Right forelimb (tissue), 1 donor: ENCODE results near the gene PTPN14.

Source experiments
- DNase-seq: peaks from one replicate; pipeline ENCODE4 v3.0.0-alpha.2; 2018

Gene PTPN14

DNA sequence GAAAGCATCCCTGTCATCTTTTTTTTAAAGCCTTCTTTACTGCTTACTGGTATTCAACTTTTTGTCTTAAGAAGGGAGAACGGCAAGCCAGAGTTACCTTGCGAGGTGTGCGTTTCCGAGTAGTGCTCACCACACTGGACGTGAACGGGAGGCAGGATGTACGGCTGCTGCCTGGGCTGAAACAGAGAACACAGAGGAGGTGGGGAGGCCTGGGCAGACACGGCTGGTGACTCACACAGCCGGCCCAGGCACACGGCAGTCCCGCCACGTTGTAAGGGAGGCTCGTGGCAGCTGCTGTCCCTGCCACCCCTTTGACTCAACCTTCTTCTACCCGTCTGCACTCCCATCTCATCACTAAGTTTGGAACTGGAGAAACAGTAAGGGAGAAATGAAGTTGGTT is 164.7 kb downstream of the PTPN14 start:
- no peak for DNase-seq

DNA sequence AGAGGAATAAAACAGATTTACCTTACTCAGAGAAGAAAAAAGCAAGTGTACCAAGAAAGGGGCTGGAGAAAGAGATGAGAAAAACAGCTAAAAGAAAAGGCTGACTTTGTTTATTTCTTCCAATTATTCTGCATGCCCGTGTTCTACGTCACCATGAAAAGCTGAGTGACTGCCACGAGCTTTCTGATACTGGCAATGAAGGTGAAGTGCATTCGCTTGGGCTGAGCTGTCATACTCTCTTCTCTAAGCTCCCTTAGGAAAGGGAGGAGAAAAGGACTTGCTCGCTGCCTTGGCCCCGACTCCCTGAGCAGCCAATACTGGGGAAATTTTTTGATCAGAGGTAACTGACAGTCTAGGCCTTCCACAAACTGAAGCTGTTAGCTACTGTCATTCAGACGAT is 165.1 kb downstream of the PTPN14 start:
- no peak for DNase-seq

DNA sequence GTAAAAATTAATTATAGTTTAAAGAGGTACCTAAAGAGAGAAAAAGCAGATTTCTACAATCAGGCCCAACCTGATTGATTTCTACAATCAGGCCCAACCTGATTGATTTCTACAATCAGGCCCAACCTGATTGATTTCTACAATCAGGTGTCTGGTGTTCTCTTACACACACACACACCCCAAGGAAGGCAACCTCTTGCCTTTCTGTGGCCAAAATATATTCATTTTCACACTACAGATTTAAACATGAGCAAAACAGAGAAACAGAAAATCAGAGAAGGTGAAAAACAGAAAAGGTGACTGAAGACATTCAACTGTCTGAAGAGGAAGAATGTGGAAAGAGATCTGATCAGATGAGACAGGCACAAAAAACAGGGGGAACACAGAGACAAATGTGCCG is 166.0 kb downstream of the PTPN14 start:
- no peak for DNase-seq

DNA sequence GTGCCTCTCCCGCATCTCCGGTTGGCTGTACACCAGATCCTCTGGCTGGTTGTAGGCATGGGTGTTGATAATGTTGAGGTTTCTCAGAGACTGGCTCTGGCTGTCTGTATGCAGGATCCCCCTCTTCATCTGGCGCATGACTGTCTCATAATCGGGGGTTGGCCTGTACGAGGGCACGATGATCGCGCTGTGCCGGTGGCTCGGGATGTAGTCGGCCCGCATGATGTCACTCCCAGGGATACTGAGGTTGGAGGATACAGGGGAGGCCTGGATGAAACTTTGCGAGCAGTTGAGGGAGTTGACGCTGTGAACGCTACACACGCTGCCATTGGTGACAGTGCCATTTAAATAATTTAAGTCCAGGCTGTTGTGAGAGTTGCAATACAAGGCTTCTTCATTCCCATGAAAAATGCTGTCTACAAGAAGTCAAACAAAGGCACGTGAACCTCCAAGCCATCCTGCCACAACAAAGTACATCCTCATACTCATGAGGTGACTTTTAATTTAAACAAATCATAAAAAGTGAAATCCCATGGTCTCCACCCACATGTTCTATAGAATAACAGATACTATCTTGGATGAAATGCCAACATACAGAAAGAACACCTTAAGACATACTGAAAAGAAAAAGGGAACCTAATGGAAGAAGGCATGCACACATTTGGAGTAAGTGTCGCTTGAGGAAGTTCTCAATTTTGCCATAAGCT is 166.9 kb downstream of the PTPN14 start:
- DNase-seq: no peak

GRCh38 chr1:214383381-214384372 is 167.7 kb downstream of the PTPN14 start:
- DNase-seq: no peak

DNA sequence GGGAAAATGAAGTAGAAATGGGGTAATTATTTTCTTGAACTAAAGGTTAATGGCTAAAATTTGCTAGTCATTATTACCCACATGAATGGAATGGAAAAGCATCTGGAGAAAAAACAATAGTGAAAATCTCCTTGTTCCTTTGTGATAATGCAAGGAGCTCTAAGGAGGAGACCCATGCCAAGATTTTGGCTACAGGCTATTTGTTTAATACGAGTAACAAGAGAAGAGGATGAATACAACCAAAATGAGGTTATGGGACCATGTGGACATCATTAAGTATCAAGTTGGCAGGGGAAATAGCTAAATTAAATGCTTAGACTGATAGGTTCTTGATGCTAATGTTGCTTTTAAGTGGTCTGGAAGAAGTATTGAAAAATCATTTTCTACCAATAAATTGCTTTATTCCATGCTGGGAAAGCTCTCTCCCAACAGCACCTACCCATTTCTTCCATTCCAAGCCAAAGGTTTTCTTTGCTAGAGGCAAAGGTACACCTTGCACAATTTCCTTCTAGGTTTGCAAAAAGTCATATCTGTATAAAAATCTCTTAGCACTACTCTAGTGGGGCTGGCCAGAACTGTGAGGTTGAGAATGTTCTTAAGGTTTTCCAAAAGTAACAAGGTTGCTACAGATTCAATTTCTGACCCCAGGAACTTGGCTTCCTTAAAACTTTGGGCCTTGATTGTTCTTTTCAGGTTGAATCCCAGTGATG is 170.3 kb downstream of the PTPN14 start:
- DNase-seq: no peak

GRCh38 chr1:214380396-214380795 is 171.0 kb downstream of the PTPN14 start:
- no peak for DNase-seq

- no peak for DNase-seq
Measured at GRCh38 chr1:214379236-214379970, 172.0 kb downstream of the PTPN14 start.

GRCh38 chr1:214378492-214378891 is 172.9 kb downstream of the PTPN14 start:
- DNase-seq: no peak

- DNase-seq: no peak
Measured at GRCh38 chr1:214377886-214378285, 173.5 kb downstream of the PTPN14 start.

DNA sequence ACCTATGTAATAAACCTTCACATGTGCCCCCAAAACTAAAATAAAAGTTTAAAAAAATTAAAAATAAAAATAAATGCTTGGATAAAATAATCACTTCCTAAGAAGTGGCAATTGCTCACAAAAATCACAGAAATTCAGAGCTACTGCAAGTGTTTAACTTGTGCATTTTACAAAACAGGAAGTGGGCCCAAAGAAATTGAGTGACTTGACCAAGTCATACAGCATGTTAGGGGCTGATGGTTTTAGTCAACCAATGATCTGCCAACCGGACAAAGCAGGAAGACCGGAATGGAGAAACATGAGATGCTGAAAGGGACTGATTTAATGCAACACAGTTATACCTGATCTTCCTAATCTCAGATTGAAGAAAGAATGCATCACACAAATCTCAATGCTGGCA is 173.9 kb downstream of the PTPN14 start:
- DNase-seq: no peak

DNA sequence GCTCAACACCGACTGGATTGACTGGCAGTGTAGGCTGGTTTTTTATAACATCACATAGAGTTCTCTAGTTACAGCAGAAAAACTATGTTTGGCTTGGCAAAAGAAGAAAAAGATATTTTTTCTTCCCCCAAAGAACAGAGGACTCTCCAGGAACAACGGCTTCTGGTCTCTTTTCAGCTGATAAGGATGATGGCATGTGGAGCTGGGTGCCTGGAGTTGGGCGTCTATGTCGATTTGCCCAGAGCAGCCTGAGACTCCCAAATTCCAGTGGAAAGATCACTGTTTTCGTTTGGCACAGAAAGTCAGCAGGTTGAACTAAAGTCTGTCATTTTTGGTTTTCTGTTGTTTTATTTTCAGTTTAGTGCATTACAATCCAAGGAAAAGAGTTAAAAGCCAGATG is 179.3 kb downstream of the PTPN14 start:
- no peak for DNase-seq

GRCh38 chr1:214370615-214371014 is 180.8 kb downstream of the PTPN14 start:
- DNase-seq: no peak

GRCh38 chr1:214369364-214369763 is 182.0 kb downstream of the PTPN14 start:
- no peak for DNase-seq

- DNase-seq: no peak
Measured at GRCh38 chr1:214367841-214368240, 183.6 kb downstream of the PTPN14 start.

GRCh38 chr1:214364786-214365295 is 186.6 kb downstream of the PTPN14 start:
- DNase-seq: no peak

DNA sequence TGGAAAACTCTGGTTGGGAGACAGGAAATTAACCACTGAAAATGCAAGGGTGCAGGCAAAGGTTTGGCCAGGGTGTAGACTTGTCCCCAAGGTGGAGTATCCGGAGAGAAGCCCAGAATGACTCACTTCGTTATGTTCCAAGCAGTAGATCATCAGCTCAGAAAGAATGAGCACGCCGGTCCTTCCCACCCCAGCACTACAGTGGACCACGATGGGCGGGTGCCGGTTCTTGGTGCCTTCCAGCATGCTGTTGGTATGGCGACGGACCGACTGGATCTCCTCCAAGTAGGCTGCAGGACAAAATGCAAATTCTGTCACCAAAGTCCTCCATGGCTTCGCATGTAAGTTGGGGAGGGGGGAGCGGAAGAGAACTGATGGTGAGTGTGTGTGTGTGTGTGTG is 187.0 kb downstream of the PTPN14 start:
- DNase-seq: peak; percentile 49

- DNase-seq: no peak
Measured at GRCh38 chr1:214363386-214363785, 188.0 kb downstream of the PTPN14 start.

GRCh38 chr1:214362188-214362882 is 189.1 kb downstream of the PTPN14 start:
- DNase-seq: no peak

- no peak for DNase-seq
Measured at GRCh38 chr1:214361636-214362035, 189.8 kb downstream of the PTPN14 start.

GRCh38 chr1:214360525-214361164 is 190.8 kb downstream of the PTPN14 start:
- no peak for DNase-seq
